Cardiac muscle cell (in vitro differentiated cells and primary cell): ENCODE results near the gene BBX. TPM values are rescaled to one million over a fixed set of nuclear protein-coding genes. Genes with fewer than 3 reads are reported as not detected.

Experiments
- DNase-seq, 2 donors: peaks; one replicate each; pipeline versions ENCODE4 v3.0.0 to v3.0.0-alpha.2; 2010 to 2017; ENCODE audit warnings: low read depth in 1 of 2, low spot score in 1 of 2
- H3K27ac ChIP-seq: fragments of 200-600 bp; sonication (generic); 2 replicates; pipeline ENCODE4 v1.5.1; 2016
- H3K27me3 ChIP-seq: fragments of 200-600 bp; sonication (generic); 2 replicates; pipeline ENCODE4 v1.6.0; 2016; ENCODE audit warnings: control low read depth
- H3K36me3 ChIP-seq: fragments of 200-600 bp; sonication (generic); 2 replicates; pipeline ENCODE4 v1.5.1; 2016; ENCODE audit warnings: control low read depth
- H3K4me1 ChIP-seq: fragments of 200-600 bp; sonication (generic); 2 replicates; pipeline ENCODE4 v1.8.1; 2017; ENCODE audit warnings: low read depth, mild to moderate bottlenecking, mixed run types
- H3K4me3 ChIP-seq: fragments of 200-600 bp; sonication (generic); 2 replicates; pipeline ENCODE4 v1.5.1; 2016; ENCODE audit warnings: mild to moderate bottlenecking
- H3K9me3 ChIP-seq: fragments of 200-600 bp; sonication (generic); 2 replicates; pipeline ENCODE4 v1.5.1; 2017; ENCODE audit warnings: low read depth, mild to moderate bottlenecking, control low read depth
- polyA plus RNA-seq: library from polyadenylated mRNA; unstranded; fragments of >200 nt; fragmentation: Nextera tagmentation; extraction: Ambion mirVana; gene quantifications from 2 replicates; pipeline ENCODE4 v1.2.1, GENCODE V29; 2016
- total RNA-seq: library from RNA; depleted of rRNA; stranded (reverse); fragments of >200 nt; gene quantifications from 2 replicates; pipeline ENCODE4 v1.2.3, GENCODE V29; 2016
- TF ChIP-seq, protein P1 (sequence below): IDR thresholded peaks from 2 replicates; pipeline ENCODE4 v1.5.1; 2012; ENCODE audit warnings: low read depth, mild to moderate bottlenecking, low read length

The BBX gene
- total and polyA plus RNA-seq, 2 experiments from 2014 or later: 77.5 to 96.2 TPM

DNA sequence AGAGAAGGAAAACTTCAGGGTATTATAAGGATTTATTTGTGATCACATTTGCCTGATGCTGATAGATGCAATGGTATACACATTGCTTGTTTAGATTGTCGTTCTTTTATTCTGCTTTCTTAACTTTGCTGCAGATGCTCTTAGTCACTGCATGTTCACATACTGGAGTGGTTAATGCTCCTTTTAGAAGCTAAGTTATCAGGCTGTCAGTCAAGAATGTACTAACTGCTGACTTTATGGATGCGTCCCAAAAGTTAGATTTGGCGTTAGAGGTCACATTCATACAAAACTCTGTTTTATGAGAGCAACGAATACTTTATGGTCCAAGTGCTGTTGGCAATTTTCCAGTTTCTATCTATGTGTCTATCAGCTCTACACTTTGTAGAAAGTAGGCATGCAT is 160.7 kb downstream of the BBX start:
- no peaks in the 10 kb centered on the region for H3K9me3 ChIP-seq
- peaks cover 34% of the 10 kb centered on the region for H3K4me1 ChIP-seq
- no peaks in the 10 kb centered on the region for H3K36me3 ChIP-seq
- H3K27ac ChIP-seq: peak overlapping the region; percentile 40
- H3K27me3 ChIP-seq: no peaks in the 10 kb centered on the region
- DNase-seq: peak; percentile 16 to 80
- H3K4me3 ChIP-seq: no peak overlapping the region
- TF ChIP-seq, protein P1, sequence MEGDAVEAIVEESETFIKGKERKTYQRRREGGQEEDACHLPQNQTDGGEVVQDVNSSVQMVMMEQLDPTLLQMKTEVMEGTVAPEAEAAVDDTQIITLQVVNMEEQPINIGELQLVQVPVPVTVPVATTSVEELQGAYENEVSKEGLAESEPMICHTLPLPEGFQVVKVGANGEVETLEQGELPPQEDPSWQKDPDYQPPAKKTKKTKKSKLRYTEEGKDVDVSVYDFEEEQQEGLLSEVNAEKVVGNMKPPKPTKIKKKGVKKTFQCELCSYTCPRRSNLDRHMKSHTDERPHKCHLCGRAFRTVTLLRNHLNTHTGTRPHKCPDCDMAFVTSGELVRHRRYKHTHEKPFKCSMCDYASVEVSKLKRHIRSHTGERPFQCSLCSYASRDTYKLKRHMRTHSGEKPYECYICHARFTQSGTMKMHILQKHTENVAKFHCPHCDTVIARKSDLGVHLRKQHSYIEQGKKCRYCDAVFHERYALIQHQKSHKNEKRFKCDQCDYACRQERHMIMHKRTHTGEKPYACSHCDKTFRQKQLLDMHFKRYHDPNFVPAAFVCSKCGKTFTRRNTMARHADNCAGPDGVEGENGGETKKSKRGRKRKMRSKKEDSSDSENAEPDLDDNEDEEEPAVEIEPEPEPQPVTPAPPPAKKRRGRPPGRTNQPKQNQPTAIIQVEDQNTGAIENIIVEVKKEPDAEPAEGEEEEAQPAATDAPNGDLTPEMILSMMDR: no peak

DNA sequence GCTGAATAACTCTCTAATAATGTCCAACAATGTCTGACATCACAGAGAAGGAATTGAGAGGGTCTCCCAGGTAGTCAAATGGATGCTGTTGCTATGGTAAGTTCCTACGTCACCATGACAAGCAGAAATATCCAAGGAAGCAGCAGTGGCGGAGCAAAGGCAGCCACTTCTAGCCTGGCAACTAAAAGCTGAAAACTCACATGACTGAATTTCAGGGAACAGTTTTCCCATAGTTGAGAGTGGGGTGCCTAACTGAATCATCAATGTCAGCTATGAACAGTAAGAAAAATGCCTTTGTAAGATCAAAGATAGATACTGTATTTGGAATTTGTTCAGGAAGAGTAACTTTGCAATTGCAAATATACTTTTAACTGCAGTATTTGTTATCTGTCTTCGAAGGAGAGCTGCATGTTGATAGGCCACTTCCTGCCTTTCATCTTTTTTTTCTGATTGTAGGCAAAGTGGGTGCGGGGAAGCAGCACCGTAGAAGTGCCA is 161.7 kb downstream of the BBX start:
- H3K27ac ChIP-seq: peak overlapping the region; percentile 40
- DNase-seq: peak; percentile 22 to 39
- TF ChIP-seq, protein P1: no peak

GRCh38 chr3:107685383-107685782 is 162.6 kb downstream of the BBX start:
- no peaks in the 10 kb centered on the region for H3K27me3 ChIP-seq
- H3K9me3 ChIP-seq: no peaks in the 10 kb centered on the region
- peaks cover 34% of the 10 kb centered on the region for H3K4me1 ChIP-seq
- no peak overlapping the region for H3K4me3 ChIP-seq
- DNase-seq: no peak
- TF ChIP-seq, protein P1: no peak
- H3K36me3 ChIP-seq: no peaks in the 10 kb centered on the region
- H3K27ac ChIP-seq: peak overlapping the region; percentile 40

More for the DNA sequence above, 161.7 kb downstream of the BBX start:
- H3K4me1 ChIP-seq: peaks cover 34% of the 10 kb centered on the region
- no peaks in the 10 kb centered on the region for H3K27me3 ChIP-seq
- H3K9me3 ChIP-seq: no peaks in the 10 kb centered on the region
- no peaks in the 10 kb centered on the region for H3K36me3 ChIP-seq
- H3K4me3 ChIP-seq: no peak overlapping the region

DNA sequence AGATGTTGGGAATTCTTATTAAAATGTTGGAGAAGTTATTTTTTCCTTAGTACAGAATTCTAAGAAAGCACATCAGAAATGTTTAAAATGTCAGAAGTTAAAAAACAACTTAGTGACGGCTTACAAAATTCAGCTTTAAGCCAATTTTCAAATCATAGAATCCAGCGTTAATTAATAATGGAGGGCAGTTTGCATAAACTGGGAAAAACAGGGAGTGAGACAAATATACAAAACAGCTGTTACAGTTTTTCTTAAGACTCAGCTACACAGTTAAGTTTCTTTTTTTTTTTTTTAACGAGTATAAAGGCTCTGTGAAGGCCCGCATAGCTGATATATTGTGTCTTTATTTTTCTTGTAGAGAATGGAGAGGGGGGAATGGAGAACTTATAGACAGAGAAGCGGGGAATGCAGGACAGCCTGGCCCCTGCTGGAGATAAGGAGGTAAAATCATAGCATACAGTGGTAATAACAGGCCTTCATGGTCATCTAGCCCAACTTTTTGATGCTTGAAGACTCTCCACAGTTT is 164.4 kb downstream of the BBX start:
- no peak for DNase-seq
- no peak overlapping the region for H3K27ac ChIP-seq
- H3K27me3 ChIP-seq: no peaks in the 10 kb centered on the region
- no peaks in the 10 kb centered on the region for H3K36me3 ChIP-seq
- TF ChIP-seq, protein P1: no peak
- no peaks in the 10 kb centered on the region for H3K9me3 ChIP-seq
- H3K4me1 ChIP-seq: peaks cover 34% of the 10 kb centered on the region
- H3K4me3 ChIP-seq: no peak overlapping the region

DNA sequence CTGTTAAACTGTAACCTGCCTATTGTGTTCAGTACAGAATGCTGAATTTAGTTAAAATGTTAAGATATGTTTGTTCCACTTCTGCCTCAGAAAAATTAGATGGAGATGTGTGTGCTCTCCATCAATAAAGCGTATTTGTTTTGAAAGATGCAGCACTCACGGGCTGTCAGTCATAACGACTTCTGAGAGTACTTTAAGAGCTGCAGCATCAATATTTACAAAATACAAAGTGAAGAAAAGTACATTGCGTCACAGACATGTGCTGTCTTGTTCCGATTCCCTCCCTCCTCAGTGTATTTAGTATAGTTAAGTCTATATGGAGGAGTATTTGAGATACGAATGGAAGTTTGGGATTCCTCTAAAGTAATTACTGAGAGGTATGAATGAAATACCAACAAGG is 166.6 kb downstream of the BBX start:
- Histone ChIP-seq H3K4me1 (peaks cover 18% of the 10 kb centered on the region), H3K27ac (no peak overlapping the region), H3K36me3 (no peaks in the 10 kb centered on the region), H3K9me3 (no peaks in the 10 kb centered on the region), H3K4me3 (no peak overlapping the region), H3K27me3 (no peaks in the 10 kb centered on the region)
- TF ChIP-seq, protein P1: no peak
- no peak for DNase-seq
